ENCODE measurements around the gene LAMA3.

LAMA3 gene

GRCh38 chr18:23722646-23723045 lies 33.4 kb downstream of the LAMA3 start:
- H3K23ac ChIP-seq (ENCODE audit: low read length in 2 of 2): no peak overlapping the region
- no peak overlapping the region for H4K91ac ChIP-seq (ENCODE audit: low read length)
- H3K4me2 ChIP-seq (ENCODE audit: low read length, poor library complexity, severe bottlenecking): no peak overlapping the region
- H3K36me3 ChIP-seq (ENCODE audit: control insufficient read depth in 1 of 2, insufficient read depth in 2 of 2, low read depth in 1 of 2, low read length in 2 of 2): peaks cover 0 to 3% of the 10 kb centered on the region in 2 experiments
- WGBS: 70% methylated on average over 2 of the region's 3 CpGs
- H3K4me1 ChIP-seq (ENCODE audit: control insufficient read depth, insufficient read depth, low read depth, low read length): peaks cover 15% of the 10 kb centered on the region
- no peak overlapping the region for H3K4me3 ChIP-seq (ENCODE audit: insufficient read depth in 1 of 2, low read depth in 1 of 2, low read length in 2 of 2)
- H3K14ac ChIP-seq (ENCODE audit: low read length in 2 of 2): no peak overlapping the region
- H2BK15ac ChIP-seq (ENCODE audit: low read depth, poor library complexity, severe bottlenecking): no peak overlapping the region
- no peak overlapping the region for H3K18ac ChIP-seq (ENCODE audit: low read depth in 1 of 2, low read length in 2 of 2)
- H3K79me1 ChIP-seq (replicated peaks; ENCODE audit: low read length, poor library complexity, severe bottlenecking): no peaks in the 10 kb centered on the region
- H3K9ac ChIP-seq (ENCODE audit: low read length): peak overlapping the region; percentile 5
- no peak overlapping the region for H2BK5ac ChIP-seq (ENCODE audit: low read depth, low read length, poor library complexity, severe bottlenecking)
- H4K8ac ChIP-seq (ENCODE audit: low read length): no peak overlapping the region
- DNase-seq: peak; percentile 43
- no peak overlapping the region for H2AK5ac ChIP-seq (ENCODE audit: low read length, severe bottlenecking)
- H2BK12ac ChIP-seq (ENCODE audit: low read length in 2 of 2): no peak overlapping the region
- H3K4ac ChIP-seq (ENCODE audit: low read depth in 1 of 2, low read length in 2 of 2): no peak overlapping the region
- H3K27me3 ChIP-seq (ENCODE audit: control insufficient read depth in 1 of 2, insufficient read depth in 1 of 2, low read length in 2 of 2): no peaks in the 10 kb centered on the region
- H3K9me3 ChIP-seq (ENCODE audit: control insufficient read depth, low read length): no peaks in the 10 kb centered on the region
- H2AFZ ChIP-seq (ENCODE audit: low read depth, low read length): no peak overlapping the region
- no peak overlapping the region for H2BK120ac ChIP-seq (ENCODE audit: low read depth, low read length)
- H3K27ac ChIP-seq (ENCODE audit: low read length, poor library complexity, severe bottlenecking): no peak overlapping the region

GRCh38 chr18:23723121-23723520 lies 33.9 kb downstream of the LAMA3 start:
- DNase-seq: peak; percentile 54
- Histone ChIP-seq H2BK12ac (ENCODE audit: low read length in 2 of 2) (no peak overlapping the region), H3K27ac (ENCODE audit: low read length, poor library complexity, severe bottlenecking) (no peak overlapping the region), H4K8ac (ENCODE audit: low read length) (no peak overlapping the region), H2BK120ac (ENCODE audit: low read depth, low read length) (no peak overlapping the region), H2AFZ (ENCODE audit: low read depth, low read length) (no peak overlapping the region), H4K91ac (ENCODE audit: low read length) (no peak overlapping the region), H3K4me3 (ENCODE audit: insufficient read depth in 1 of 2, low read depth in 1 of 2, low read length in 2 of 2) (no peak overlapping the region), H3K4me1 (ENCODE audit: control insufficient read depth, insufficient read depth, low read depth, low read length) (peaks cover 15% of the 10 kb centered on the region), H2BK5ac (ENCODE audit: low read depth, low read length, poor library complexity, severe bottlenecking) (no peak overlapping the region), H3K79me1 (replicated peaks; ENCODE audit: low read length, poor library complexity, severe bottlenecking) (no peaks in the 10 kb centered on the region), H3K4ac (ENCODE audit: low read depth in 1 of 2, low read length in 2 of 2) (no peak overlapping the region), H3K14ac (ENCODE audit: low read length in 2 of 2) (no peak overlapping the region), H2AK5ac (ENCODE audit: low read length, severe bottlenecking) (no peak overlapping the region), H3K36me3 (ENCODE audit: control insufficient read depth in 1 of 2, insufficient read depth in 2 of 2, low read depth in 1 of 2, low read length in 2 of 2) (peaks cover 0 to 3% of the 10 kb centered on the region in 2 experiments), H3K9ac (ENCODE audit: low read length) (peak overlapping the region; percentile 5), H3K4me2 (ENCODE audit: low read length, poor library complexity, severe bottlenecking) (no peak overlapping the region), H2BK15ac (ENCODE audit: low read depth, poor library complexity, severe bottlenecking) (no peak overlapping the region), H3K9me3 (ENCODE audit: control insufficient read depth, low read length) (no peaks in the 10 kb centered on the region), H3K18ac (ENCODE audit: low read depth in 1 of 2, low read length in 2 of 2) (no peak overlapping the region), H3K27me3 (ENCODE audit: control insufficient read depth in 1 of 2, insufficient read depth in 1 of 2, low read length in 2 of 2) (no peaks in the 10 kb centered on the region), H3K23ac (ENCODE audit: low read length in 2 of 2) (no peak overlapping the region)
- 100% methylated on average over 1 of the region's 2 CpGs for WGBS

GRCh38 chr18:23724681-23725080 lies 35.4 kb downstream of the LAMA3 start:
- H3K4me2 ChIP-seq (ENCODE audit: low read length, poor library complexity, severe bottlenecking): no peak overlapping the region
- H3K14ac ChIP-seq (ENCODE audit: low read length in 2 of 2): no peak overlapping the region
- H3K4me1 ChIP-seq (ENCODE audit: control insufficient read depth, insufficient read depth, low read depth, low read length): peaks cover 8% of the 10 kb centered on the region
- H2BK120ac ChIP-seq (ENCODE audit: low read depth, low read length): no peak overlapping the region
- H3K18ac ChIP-seq (ENCODE audit: low read depth in 1 of 2, low read length in 2 of 2): no peak overlapping the region
- H3K9ac ChIP-seq (ENCODE audit: low read length): no peak overlapping the region
- H3K36me3 ChIP-seq (ENCODE audit: control insufficient read depth in 1 of 2, insufficient read depth in 2 of 2, low read depth in 1 of 2, low read length in 2 of 2): peaks cover 3% of the 10 kb centered on the region in 2 experiments
- H2BK15ac ChIP-seq (ENCODE audit: low read depth, poor library complexity, severe bottlenecking): no peak overlapping the region
- H3K4ac ChIP-seq (ENCODE audit: low read depth in 1 of 2, low read length in 2 of 2): no peak overlapping the region
- H3K79me1 ChIP-seq (replicated peaks; ENCODE audit: low read length, poor library complexity, severe bottlenecking): no peaks in the 10 kb centered on the region
- H2AFZ ChIP-seq (ENCODE audit: low read depth, low read length): no peak overlapping the region
- no peak overlapping the region for H3K4me3 ChIP-seq (ENCODE audit: insufficient read depth in 1 of 2, low read depth in 1 of 2, low read length in 2 of 2)
- H4K91ac ChIP-seq (ENCODE audit: low read length): no peak overlapping the region
- over 99% methylated on average over 3 of the region's 3 CpGs for WGBS
- DNase-seq: no peak
- H2AK5ac ChIP-seq (ENCODE audit: low read length, severe bottlenecking): no peak overlapping the region
- H3K27me3 ChIP-seq (ENCODE audit: control insufficient read depth in 1 of 2, insufficient read depth in 1 of 2, low read length in 2 of 2): no peaks in the 10 kb centered on the region
- H3K27ac ChIP-seq (ENCODE audit: low read length, poor library complexity, severe bottlenecking): no peak overlapping the region
- no peak overlapping the region for H2BK12ac ChIP-seq (ENCODE audit: low read length in 2 of 2)
- no peaks in the 10 kb centered on the region for H3K9me3 ChIP-seq (ENCODE audit: control insufficient read depth, low read length)
- H2BK5ac ChIP-seq (ENCODE audit: low read depth, low read length, poor library complexity, severe bottlenecking): no peak overlapping the region
- H4K8ac ChIP-seq (ENCODE audit: low read length): no peak overlapping the region
- H3K23ac ChIP-seq (ENCODE audit: low read length in 2 of 2): no peak overlapping the region

GRCh38 chr18:23725351-23725750 lies 36.1 kb downstream of the LAMA3 start:
- Histone ChIP-seq H3K14ac (ENCODE audit: low read length in 2 of 2) (no peak overlapping the region), H2BK5ac (ENCODE audit: low read depth, low read length, poor library complexity, severe bottlenecking) (no peak overlapping the region), H3K18ac (ENCODE audit: low read depth in 1 of 2, low read length in 2 of 2) (no peak overlapping the region), H2AK5ac (ENCODE audit: low read length, severe bottlenecking) (no peak overlapping the region), H3K27ac (ENCODE audit: low read length, poor library complexity, severe bottlenecking) (no peak overlapping the region), H3K79me1 (replicated peaks; ENCODE audit: low read length, poor library complexity, severe bottlenecking) (no peaks in the 10 kb centered on the region), H3K4ac (ENCODE audit: low read depth in 1 of 2, low read length in 2 of 2) (no peak overlapping the region), H4K91ac (ENCODE audit: low read length) (no peak overlapping the region), H3K4me2 (ENCODE audit: low read length, poor library complexity, severe bottlenecking) (no peak overlapping the region), H2BK120ac (ENCODE audit: low read depth, low read length) (no peak overlapping the region), H2BK15ac (ENCODE audit: low read depth, poor library complexity, severe bottlenecking) (no peak overlapping the region), H3K9me3 (ENCODE audit: control insufficient read depth, low read length) (no peaks in the 10 kb centered on the region), H3K4me3 (ENCODE audit: insufficient read depth in 1 of 2, low read depth in 1 of 2, low read length in 2 of 2) (no peak overlapping the region), H4K8ac (ENCODE audit: low read length) (no peak overlapping the region), H3K27me3 (ENCODE audit: control insufficient read depth in 1 of 2, insufficient read depth in 1 of 2, low read length in 2 of 2) (no peaks in the 10 kb centered on the region), H2AFZ (ENCODE audit: low read depth, low read length) (no peak overlapping the region), H2BK12ac (ENCODE audit: low read length in 2 of 2) (peak overlapping the region in 1 of 2 experiments; percentile 73), H3K9ac (ENCODE audit: low read length) (no peak overlapping the region), H3K4me1 (ENCODE audit: control insufficient read depth, insufficient read depth, low read depth, low read length) (peaks cover 8% of the 10 kb centered on the region), H3K23ac (ENCODE audit: low read length in 2 of 2) (no peak overlapping the region), H3K36me3 (ENCODE audit: control insufficient read depth in 1 of 2, insufficient read depth in 2 of 2, low read depth in 1 of 2, low read length in 2 of 2) (peaks cover 3% of the 10 kb centered on the region in 2 experiments)
- 78% methylated on average over 6 of the region's 6 CpGs for WGBS
- no peak for DNase-seq
